Endothelial cell of umbilical vein (primary cell): ENCODE results near the gene CASP2.

Experiments used
- CTCF ChIP-seq, 2 donors: IDR thresholded peaks; 1 replicate in 1 of 2; 2 replicates in 1 of 2; pipeline ENCODE4 v1.5.1; 2011; ENCODE audit warnings: low read length in 2 of 2, mild to moderate bottlenecking in 2 of 2, moderate library complexity in 2 of 2, control low read depth in 1 of 2, inconsistent platforms in 1 of 2, low read depth in 1 of 2; ENCODE audit not compliant: insufficient read depth in 1 of 2; ENCODE audit errors: extremely low read depth in 1 of 2
- EZH2 ChIP-seq: IDR thresholded peaks from 2 replicates; pipeline ENCODE4 v1.6.1; 2012; ENCODE audit warnings: borderline replicate concordance, low read depth, mild to moderate bottlenecking, moderate library complexity, low read length, inconsistent platforms; ENCODE audit not compliant: severe bottlenecking
- JUN ChIP-seq: IDR thresholded peaks from 2 replicates; pipeline ENCODE4 v1.6.1; 2011; ENCODE audit warnings: borderline replicate concordance, low read depth; ENCODE audit not compliant: insufficient read length, insufficient read depth
- MYC ChIP-seq: IDR thresholded peaks from one replicate; pipeline ENCODE4 v1.6.1; 2011; ENCODE audit warnings: mild to moderate bottlenecking, low read depth, low read length
- POLR2A ChIP-seq: IDR thresholded peaks from 2 replicates; pipeline ENCODE4 v1.6.1; 2012; ENCODE audit warnings: low read depth, mild to moderate bottlenecking, control low read depth, low read length
- POLR2AphosphoS5 ChIP-seq: IDR thresholded peaks from 2 replicates; pipeline ENCODE4 v1.6.1; 2012; ENCODE audit warnings: low read depth, mild to moderate bottlenecking, control low read depth, low read length, moderate library complexity; ENCODE audit not compliant: insufficient read depth

DNA sequence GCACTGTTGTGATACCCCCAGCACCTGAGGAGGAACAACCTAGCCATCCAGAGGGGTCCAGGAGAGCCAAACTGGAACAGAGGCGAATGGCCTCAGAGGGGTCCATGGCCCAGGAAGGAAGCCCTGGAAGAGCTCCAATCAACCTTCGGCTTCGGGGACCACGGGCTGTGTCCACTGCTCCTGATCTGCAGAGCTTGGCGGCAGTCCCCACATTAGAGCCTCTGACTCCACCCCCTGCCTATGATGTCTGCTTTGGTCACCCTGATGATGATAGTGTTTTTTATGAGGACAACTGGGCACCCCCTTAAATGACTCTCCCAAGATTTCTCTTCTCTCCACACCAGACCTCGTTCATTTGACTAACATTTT lies 1.6 kb upstream of the CASP2 start:
- TF ChIP-seq JUN (no peak), CTCF (IDR thresholded peaks at IDR 0.05; ENCODE audit: extremely low read depth in 1 of 2, insufficient read depth in 1 of 2, low read depth in 1 of 2, low read length in 2 of 2) (no peak), POLR2AphosphoS5 (no peak), POLR2A (no peak), EZH2 (no peak), MYC (no peak)
